ENCODE results near the gene ABCA3. TPM values are rescaled to one million over a fixed set of nuclear protein-coding genes. Genes with fewer than 3 reads are reported as not detected.

Gene ABCA3
- total and polyA plus RNA-seq, 2 experiments from 2014 or later: 3.0 to 4.1 TPM

DNA sequence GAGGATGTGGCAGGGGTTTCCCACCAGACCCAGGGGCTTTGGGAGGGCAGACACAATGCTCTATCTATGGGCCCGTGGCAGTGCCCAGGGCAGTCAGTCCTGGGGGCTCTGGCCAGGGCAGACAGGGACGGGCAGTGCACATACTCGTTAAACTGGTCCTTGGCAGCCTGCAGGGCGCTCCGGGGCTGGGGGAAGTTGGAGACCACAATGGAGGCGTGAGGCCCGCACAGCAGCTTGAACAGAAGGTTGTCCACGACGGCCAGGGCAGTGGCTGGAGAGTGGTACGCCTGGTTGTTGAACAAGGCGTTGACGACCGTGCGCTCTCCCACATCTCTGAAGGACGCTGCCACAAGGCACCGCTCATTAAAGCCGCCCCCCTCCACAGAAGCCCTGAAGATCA, 54.0 kb downstream of the ABCA3 start:
- Mint-ChIP-seq H3K4me1 (no peaks in the 10 kb centered on the region), H3K9me3 (no peaks in the 10 kb centered on the region), H3K4me3 (no peak overlapping the region), H3K27me3 (ENCODE audit: insufficient read depth, low read depth, poor library complexity) (peaks cover 2% of the 10 kb centered on the region), H3K27ac (no peak overlapping the region), H3K36me3 (ENCODE audit: low read depth) (no peaks in the 10 kb centered on the region; the same call in 2 of the 3 replicates)
- Histone ChIP-seq H3K27ac (ENCODE audit: low read depth) (no peak overlapping the region), H2AFZ (no peak overlapping the region), H3K4me2 (no peak overlapping the region), H3K4me1 (ENCODE audit: insufficient read depth) (no peaks in the 10 kb centered on the region), H3F3A (replicated peaks; ENCODE audit: low read depth) (no peaks in the 10 kb centered on the region), H3K9me2 (ENCODE audit: insufficient read depth) (no peaks in the 10 kb centered on the region), H3K27me3 (ENCODE audit: insufficient read depth) (no peaks in the 10 kb centered on the region), H4K20me1 (replicated peaks; ENCODE audit: insufficient read depth) (no peaks in the 10 kb centered on the region; the same call in 1 of the 2 replicates), H3K36me3 (ENCODE audit: insufficient read depth) (no peaks in the 10 kb centered on the region), H3K79me2 (replicated peaks; ENCODE audit: insufficient read depth) (no peaks in the 10 kb centered on the region), H3K4me3 (no peak overlapping the region)
- DNase-seq (ENCODE audit: low spot score) (no peak), ATAC-seq (no peak)
- TF ChIP-seq ZNF114 (CRISPR knock-in tag; IDR thresholded peaks at IDR 0.05) (no peak), NANOG (IDR thresholded peaks at IDR 0.05; ENCODE audit: borderline replicate concordance) (no peak), ZNF331 (CRISPR knock-in tag; IDR thresholded peaks at IDR 0.05; ENCODE audit: low read depth) (no peak), REST (IDR thresholded peaks at IDR 0.05; ENCODE audit: unreplicated experiment) (no peak), EZH2phosphoT487 (IDR thresholded peaks at IDR 0.05; ENCODE audit: unreplicated experiment) (no peak), JUNB (IDR thresholded peaks at IDR 0.05; ENCODE audit: unreplicated experiment) (no peak), CREB1 (CRISPR knock-in tag; IDR thresholded peaks at IDR 0.05; ENCODE audit: low read depth) (no peak), POLR2AphosphoS5 (IDR thresholded peaks at IDR 0.05; ENCODE audit: low read depth) (no peak), CTCF (conservative IDR thresholded peaks at IDR 0.05; ENCODE audit: low read depth in 2 of 2) (no peak), STAT1 (IDR thresholded peaks at IDR 0.05; ENCODE audit: unreplicated experiment) (no peak), EZH2 (IDR thresholded peaks at IDR 0.05; ENCODE audit: low read depth, unreplicated experiment) (no peak)
- TF ChIP-seq, protein P1, sequence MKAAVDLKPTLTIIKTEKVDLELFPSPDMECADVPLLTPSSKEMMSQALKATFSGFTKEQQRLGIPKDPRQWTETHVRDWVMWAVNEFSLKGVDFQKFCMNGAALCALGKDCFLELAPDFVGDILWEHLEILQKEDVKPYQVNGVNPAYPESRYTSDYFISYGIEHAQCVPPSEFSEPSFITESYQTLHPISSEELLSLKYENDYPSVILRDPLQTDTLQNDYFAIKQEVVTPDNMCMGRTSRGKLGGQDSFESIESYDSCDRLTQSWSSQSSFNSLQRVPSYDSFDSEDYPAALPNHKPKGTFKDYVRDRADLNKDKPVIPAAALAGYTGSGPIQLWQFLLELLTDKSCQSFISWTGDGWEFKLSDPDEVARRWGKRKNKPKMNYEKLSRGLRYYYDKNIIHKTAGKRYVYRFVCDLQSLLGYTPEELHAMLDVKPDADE (IDR thresholded peaks at IDR 0.05): no peak
- TF ChIP-seq, protein P2, sequence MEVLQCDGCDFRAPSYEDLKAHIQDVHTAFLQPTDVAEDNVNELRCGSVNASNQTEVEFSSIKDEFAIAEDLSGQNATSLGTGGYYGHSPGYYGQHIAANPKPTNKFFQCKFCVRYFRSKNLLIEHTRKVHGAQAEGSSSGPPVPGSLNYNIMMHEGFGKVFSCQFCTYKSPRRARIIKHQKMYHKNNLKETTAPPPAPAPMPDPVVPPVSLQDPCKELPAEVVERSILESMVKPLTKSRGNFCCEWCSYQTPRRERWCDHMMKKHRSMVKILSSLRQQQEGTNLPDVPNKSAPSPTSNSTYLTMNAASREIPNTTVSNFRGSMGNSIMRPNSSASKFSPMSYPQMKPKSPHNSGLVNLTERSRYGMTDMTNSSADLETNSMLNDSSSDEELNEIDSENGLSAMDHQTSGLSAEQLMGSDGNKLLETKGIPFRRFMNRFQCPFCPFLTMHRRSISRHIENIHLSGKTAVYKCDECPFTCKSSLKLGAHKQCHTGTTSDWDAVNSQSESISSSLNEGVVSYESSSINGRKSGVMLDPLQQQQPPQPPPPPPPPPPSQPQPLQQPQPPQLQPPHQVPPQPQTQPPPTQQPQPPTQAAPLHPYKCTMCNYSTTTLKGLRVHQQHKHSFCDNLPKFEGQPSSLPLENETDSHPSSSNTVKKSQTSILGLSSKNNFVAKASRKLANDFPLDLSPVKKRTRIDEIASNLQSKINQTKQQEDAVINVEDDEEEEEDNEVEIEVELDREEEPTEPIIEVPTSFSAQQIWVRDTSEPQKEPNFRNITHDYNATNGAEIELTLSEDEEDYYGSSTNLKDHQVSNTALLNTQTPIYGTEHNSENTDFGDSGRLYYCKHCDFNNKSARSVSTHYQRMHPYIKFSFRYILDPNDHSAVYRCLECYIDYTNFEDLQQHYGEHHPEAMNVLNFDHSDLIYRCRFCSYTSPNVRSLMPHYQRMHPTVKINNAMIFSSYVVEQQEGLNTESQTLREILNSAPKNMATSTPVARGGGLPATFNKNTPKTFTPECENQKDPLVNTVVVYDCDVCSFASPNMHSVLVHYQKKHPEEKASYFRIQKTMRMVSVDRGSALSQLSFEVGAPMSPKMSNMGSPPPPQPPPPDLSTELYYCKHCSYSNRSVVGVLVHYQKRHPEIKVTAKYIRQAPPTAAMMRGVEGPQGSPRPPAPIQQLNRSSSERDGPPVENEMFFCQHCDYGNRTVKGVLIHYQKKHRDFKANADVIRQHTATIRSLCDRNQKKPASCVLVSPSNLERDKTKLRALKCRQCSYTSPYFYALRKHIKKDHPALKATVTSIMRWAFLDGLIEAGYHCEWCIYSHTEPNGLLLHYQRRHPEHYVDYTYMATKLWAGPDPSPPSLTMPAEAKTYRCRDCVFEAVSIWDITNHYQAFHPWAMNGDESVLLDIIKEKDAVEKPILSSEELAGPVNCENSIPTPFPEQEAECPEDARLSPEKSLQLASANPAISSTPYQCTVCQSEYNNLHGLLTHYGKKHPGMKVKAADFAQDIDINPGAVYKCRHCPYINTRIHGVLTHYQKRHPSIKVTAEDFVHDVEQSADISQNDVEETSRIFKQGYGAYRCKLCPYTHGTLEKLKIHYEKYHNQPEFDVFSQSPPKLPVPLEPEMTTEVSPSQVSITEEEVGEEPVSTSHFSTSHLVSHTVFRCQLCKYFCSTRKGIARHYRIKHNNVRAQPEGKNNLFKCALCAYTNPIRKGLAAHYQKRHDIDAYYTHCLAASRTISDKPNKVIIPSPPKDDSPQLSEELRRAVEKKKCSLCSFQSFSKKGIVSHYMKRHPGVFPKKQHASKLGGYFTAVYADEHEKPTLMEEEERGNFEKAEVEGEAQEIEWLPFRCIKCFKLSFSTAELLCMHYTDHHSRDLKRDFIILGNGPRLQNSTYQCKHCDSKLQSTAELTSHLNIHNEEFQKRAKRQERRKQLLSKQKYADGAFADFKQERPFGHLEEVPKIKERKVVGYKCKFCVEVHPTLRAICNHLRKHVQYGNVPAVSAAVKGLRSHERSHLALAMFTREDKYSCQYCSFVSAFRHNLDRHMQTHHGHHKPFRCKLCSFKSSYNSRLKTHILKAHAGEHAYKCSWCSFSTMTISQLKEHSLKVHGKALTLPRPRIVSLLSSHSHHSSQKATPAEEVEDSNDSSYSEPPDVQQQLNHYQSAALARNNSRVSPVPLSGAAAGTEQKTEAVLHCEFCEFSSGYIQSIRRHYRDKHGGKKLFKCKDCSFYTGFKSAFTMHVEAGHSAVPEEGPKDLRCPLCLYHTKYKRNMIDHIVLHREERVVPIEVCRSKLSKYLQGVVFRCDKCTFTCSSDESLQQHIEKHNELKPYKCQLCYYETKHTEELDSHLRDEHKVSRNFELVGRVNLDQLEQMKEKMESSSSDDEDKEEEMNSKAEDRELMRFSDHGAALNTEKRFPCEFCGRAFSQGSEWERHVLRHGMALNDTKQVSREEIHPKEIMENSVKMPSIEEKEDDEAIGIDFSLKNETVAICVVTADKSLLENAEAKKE (CRISPR knock-in tag; IDR thresholded peaks at IDR 0.05): no peak
